GM19395 (cell line): ENCODE data around the gene UNC13C.

Experiments used
- ATAC-seq: cut with Tn5 transposase; IDR thresholded peaks from one replicate; pipeline ENCODE4 v1.9.1; 2021; ENCODE audit warnings: mild to moderate bottlenecking, moderate library complexity; ENCODE audit not compliant: unreplicated experiment

UNC13C gene

GRCh38 chr15:54547491-54547890 is 569.2 kb downstream of the UNC13C start:
- no peak for ATAC-seq

GRCh38 chr15:54550954-54551353 is 572.7 kb downstream of the UNC13C start:
- no peak for ATAC-seq

GRCh38 chr15:54556231-54556630 is 578.0 kb downstream of the UNC13C start:
- no peak for ATAC-seq

DNA sequence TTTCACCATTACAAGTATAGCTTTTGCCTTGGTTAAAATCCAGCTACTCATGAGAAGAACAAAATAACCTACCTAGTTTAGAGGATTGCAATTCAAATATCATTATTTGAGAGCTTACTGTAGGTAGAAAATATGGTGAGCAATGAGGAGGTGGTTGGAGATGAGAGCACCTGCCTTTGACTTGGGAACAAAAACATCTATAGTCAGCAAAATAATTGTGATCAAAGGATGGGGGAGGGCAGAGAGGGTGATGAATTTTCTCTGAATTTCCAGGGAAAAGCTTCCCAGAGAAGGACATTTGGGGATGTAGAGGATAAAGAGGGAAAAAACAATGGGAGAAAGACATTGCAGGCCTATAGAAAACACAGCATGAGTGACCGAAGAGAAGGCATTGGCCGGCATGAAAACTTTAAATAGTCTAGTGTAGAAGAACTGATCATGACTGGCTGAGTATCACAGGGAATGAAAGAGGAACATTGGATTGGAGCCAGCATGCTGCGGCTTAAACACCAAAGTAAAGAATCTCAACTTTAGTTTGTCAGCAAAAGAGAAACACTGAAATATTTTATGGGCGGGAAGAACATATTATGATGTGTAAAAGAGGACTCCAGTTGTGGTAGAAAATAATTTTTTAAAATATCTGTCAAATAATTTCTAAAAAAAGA is 581.3 kb downstream of the UNC13C start:
- ATAC-seq: no peak

- ATAC-seq: no peak
Observed at GRCh38 chr15:54560417-54560816, 582.2 kb downstream of the UNC13C start.

DNA sequence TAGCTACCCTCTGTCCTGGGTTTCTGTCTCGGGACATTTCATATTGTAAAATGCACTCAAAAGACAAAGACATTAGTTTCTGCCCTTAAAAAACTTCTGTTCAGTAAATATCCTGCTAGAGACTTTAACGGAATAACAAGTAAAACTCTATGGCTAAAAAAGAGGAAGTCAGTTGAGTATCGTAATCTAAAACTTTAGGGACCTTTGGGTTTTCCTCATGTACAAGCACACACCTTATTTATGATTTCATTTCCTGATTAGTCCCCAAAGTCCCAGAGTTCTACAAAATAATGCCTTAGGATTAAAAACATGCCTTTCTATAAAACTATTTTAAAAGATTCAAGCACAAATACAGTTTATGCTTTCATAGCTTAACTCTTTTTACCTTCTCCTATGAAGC is 585.9 kb downstream of the UNC13C start:
- no peak for ATAC-seq

- no peak for ATAC-seq
Observed at GRCh38 chr15:54566654-54567053, 588.4 kb downstream of the UNC13C start.

DNA sequence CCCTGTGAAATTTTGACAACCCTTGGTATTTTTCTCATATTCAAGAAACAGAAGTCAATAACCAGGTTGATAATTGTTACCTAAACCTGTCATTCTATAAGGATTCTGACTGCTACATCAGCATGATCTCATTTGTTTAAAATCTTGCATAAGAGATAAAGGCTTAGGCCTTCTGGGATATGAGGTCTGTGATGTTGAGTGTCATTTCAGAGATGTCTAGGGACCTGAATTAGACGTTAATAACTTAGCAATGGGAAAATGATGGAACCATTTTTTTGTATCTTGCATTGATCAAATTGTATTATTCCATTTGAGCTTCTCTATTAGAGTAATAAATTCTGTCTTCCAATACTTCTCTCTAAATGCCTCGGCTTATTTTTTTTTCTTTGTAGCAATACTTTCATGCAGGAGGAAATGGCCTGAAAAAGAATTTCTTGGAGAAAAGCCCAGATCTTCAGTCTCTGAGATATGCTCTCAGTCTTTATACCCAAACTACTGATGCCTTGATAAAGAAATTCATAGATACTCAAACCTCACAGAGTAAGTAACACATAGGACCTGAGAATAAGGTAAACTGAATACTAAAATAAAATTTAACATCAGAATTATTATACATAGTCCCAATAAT is 589.3 kb downstream of the UNC13C start:
- ATAC-seq: no peak

GRCh38 chr15:54568381-54568780 is 590.1 kb downstream of the UNC13C start:
- no peak for ATAC-seq

GRCh38 chr15:54571576-54571975 is 593.3 kb downstream of the UNC13C start:
- no peak for ATAC-seq

DNA sequence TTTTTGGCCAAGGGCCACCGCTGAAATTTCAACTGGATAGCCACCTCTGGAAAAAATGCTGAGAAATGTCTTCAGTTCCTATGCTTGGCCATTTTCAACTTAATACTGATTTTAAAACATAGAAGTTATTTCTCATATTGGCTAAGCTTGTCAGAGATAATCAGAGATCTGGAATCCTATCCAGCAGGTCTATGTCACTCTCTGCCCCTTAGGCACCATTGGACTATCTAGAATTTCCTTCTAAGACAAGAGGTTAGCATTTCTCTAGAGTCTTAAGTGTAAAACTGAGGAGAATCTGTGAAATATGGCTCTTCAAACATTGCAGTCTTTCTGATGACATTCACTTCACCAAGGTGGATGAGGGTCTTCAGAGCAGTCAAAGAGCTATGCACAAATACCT is 597.3 kb downstream of the UNC13C start:
- ATAC-seq: no peak

GRCh38 chr15:54576298-54576935 is 598.2 kb downstream of the UNC13C start:
- ATAC-seq: no peak

DNA sequence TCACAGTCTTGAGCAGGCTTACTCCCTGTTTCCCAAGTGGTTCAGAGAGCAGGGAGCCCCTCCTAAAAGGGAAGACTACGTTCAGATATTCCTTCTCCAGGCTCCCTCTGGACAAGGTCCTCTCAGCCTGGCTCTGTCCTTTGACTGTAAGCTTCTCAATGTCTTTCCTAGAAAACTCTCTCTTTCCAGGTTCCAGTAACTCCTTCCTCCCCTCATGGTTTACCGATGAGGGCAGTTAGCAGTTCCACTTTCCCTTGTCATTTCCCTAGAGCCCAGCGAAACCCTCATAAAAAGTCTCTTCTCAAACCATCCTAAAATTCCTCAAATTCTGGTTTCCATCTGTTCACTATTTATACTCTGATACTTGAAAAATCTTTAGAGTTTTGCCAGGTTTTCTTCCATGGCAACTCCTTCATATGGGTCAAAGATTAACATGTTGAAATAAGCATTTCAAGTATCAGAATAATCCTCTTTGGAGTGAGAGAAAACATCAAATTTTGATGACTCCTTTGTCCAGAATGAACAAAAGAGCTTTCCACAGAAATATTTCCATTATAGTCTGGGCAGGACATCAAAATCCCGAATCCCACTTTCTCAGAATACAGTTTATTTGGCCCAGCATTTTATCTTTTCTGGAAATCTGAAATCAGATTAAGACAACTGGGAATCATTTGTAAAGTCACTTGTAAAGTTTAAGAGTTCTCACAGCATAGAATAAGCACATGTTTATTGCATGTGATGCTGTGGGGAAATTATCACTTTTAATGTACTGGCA is 599.4 kb downstream of the UNC13C start:
- ATAC-seq: no peak

DNA sequence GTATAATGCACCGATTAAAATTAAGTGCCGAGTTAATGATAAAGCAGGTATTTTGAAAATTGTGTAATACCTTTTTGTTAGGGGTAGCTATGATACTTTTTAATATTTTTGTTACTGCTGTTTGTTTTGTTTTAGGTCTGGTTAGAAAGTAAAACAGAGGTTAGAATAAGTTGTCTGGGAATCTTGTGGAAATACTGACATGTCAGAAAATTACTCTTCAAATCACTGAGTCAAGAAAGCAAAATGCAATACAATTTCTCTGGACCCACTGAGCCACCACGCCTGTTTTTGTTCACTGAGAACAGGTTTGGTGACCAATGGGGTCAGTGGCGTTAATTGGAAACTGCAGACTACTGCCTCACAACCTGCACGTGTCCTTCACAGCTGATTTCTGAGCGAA is 601.6 kb downstream of the UNC13C start:
- ATAC-seq: no peak

DNA sequence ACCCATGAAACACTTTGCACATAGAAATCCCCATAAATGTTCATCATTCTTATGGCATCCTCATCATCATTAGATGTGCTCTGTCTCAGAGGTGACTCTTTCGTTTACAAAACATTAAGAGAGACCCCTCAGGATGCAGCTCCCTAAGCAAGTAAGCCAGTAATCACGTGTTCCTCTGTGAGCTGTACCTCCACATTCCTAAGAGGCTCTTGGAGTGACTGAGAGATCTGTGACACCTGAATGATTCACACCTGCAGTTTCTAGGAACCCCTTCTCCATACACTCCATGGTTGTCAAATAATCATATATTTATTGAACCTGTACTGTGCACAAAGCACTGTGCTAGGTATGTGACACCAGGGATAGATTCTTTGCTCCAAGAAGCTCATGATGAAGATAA is 602.4 kb downstream of the UNC13C start:
- no peak for ATAC-seq

- ATAC-seq: peak; percentile 79
Observed at GRCh38 chr15:54582863-54583643, 604.8 kb downstream of the UNC13C start.

DNA sequence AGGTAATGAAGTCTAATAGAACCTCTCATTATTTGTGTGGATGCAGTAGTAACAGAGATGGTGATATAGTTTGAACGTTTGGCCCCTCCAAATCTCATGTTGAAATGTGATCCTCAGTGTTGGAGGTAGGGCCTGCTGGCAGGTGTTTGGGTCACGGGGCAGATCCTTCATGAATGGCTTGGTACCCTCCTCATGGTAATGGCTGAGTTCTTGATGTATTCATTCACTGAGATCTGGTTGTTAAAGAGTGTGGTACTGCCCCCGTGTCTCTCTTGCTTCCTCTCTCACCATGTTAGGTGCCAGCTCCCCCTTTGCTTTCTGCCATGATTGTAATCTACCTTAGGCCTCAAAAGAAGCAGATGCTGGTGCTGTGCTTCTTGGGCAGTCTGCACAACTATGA is 606.8 kb downstream of the UNC13C start:
- no peak for ATAC-seq

DNA sequence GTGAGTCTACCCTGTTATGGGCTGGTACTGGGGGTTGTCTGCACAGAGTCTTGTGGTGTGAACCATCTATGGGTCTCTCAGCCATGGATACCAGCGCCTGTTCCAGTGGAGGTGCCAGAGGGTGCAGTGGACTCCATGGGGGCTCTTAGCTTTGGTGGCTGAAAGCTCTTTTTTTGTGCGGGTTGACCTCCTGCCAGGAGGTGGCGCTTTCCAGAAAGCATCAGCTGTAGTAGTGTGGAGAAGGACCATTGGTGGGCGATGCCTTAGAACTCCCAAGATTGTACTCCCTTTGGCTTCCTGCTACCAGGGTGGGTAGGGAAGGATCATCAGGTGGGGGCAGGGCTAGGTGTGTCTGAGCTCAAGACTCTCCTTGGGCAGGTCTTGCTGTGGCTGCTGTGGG is 615.9 kb downstream of the UNC13C start:
- ATAC-seq: no peak

- no peak for ATAC-seq
Observed at GRCh38 chr15:54599386-54599785, 621.1 kb downstream of the UNC13C start.

DNA sequence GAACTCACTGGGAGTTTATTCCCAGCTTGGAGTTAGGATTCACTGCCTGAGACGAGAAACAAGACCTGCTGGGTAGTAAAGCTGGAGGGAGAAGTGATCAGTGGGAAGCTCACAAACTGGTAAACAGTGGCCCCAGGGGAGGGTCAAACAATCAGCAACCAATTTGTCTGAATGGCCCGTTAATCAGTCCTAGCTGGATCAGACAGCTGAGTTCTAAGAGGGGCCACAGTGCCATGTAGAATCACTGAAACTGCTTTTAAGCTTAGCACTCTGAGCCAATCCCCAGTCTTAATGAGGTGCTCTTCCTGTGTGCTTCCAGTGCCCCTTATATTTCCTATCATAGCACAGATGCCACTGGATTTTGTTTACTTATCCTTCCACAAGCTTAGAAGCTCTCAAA is 626.8 kb downstream of the UNC13C start:
- no peak for ATAC-seq

DNA sequence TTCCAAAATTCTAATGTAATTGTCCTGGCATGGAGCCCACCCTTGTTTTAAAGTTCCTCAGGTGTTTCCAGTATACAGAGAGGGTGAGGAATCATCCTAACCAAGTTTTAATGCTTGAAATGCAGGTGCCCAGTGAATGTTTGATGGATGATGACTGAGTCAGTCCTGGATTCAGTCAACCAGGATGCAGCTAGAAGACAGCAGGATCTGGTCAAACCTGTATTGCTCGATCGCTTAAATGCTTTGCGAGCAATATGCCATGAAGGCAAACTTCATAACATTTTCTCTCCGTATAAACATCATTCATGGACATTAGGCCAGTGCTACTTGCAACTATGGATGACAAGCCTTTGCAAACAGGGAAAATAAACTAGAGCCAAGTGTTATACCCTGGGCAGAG is 627.3 kb downstream of the UNC13C start:
- no peak for ATAC-seq
